Cardiac fibroblast (primary cell): ENCODE results near the gene SPSB4.
"Not testable (repeated sequence)": the region's sequence is repeated elsewhere in the genome, so short reads cannot be mapped to it uniquely, and the experiment has no call there.

ENCODE experiments used
- DNase-seq, 2 donors: peaks; one replicate each; pipeline versions ENCODE4 v3.0.0 to v3.0.0-alpha.2; 2010; ENCODE audit warnings: low read depth in 2 of 2
- H3K4me3 ChIP-seq, 2 donors: replicated peaks in 1 of 2; 1 replicate in 1 of 2; 2 replicates in 1 of 2; pipeline ENCODE4 v1.5.1; 2011; ENCODE audit warnings: low read depth in 2 of 2, low read length in 2 of 2, mild to moderate bottlenecking in 2 of 2, moderate library complexity in 1 of 2
- TF ChIP-seq, protein P1 (sequence below): IDR thresholded peaks from one replicate; pipeline ENCODE4 v1.5.1; 2011; ENCODE audit warnings: low read depth, mild to moderate bottlenecking, low read length, inconsistent platforms

SPSB4 gene

DNA sequence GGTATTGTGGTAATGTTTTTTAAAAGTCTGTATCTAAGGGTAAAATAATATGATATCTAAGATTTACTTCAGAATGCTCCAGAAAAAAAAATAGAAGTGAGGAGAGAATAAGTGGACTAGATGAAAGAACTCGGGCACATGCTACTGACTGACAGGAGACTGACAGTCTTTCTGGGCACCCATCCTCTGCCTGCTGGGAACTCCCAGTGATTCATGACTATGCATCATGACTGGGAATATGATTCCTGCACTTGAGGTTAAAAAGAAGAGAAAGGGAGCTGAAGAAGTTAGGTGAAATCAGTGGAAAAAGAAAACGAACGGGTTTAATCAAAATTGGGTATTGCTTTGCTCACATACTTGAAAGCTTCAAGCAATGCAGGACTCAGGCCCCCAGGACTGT, 35.7 kb upstream of the SPSB4 start:
- no peak for DNase-seq
- TF ChIP-seq, protein P1, sequence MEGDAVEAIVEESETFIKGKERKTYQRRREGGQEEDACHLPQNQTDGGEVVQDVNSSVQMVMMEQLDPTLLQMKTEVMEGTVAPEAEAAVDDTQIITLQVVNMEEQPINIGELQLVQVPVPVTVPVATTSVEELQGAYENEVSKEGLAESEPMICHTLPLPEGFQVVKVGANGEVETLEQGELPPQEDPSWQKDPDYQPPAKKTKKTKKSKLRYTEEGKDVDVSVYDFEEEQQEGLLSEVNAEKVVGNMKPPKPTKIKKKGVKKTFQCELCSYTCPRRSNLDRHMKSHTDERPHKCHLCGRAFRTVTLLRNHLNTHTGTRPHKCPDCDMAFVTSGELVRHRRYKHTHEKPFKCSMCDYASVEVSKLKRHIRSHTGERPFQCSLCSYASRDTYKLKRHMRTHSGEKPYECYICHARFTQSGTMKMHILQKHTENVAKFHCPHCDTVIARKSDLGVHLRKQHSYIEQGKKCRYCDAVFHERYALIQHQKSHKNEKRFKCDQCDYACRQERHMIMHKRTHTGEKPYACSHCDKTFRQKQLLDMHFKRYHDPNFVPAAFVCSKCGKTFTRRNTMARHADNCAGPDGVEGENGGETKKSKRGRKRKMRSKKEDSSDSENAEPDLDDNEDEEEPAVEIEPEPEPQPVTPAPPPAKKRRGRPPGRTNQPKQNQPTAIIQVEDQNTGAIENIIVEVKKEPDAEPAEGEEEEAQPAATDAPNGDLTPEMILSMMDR: no peak
- no peak overlapping the region for H3K4me3 ChIP-seq

DNA sequence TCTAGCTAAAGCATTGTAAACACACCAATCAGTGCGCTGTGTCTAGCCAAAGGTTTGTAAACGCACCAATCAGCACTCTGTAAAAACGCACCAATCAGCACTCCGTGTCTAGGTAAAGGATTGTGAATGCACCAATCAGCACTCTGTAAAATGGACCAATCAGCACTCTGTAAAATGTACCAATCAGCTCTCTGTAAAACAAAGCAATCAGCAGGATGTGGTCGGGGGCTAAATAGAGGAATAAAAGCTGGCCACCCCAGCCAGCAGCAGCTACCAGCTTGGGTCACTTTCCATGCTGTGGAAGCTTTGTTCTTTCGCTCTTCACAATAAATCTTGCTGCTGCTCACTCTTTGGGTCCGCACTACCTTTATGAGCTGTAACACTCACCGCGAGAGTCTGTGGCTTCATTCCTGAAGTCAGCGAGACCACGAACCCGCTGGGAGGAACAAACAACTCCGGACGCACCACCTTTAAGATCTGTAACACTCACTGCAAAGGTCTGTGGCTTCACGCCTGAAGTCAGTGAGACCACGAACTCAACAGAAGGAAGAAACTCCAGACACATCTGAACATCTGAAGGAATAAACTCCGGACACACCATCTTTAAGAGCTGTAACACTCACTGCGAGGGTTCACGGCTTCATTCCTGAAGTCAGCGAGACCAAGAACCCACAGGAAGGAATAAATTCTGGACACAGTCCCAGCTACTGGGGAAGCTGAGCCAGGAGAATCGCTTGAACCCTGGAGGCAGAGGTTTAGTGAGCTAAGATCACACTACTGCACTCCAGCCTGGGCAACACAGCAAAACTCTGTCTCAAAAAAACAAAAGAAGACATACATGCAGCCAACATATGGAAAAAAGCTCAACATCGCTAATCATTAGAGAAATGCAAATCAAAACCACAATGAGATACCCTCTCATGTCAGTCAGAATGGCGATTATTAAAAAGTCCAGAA, 33.5 kb upstream of the SPSB4 start:
- DNase-seq, H3K4me3 ChIP-seq: not testable (repeated sequence)

DNA sequence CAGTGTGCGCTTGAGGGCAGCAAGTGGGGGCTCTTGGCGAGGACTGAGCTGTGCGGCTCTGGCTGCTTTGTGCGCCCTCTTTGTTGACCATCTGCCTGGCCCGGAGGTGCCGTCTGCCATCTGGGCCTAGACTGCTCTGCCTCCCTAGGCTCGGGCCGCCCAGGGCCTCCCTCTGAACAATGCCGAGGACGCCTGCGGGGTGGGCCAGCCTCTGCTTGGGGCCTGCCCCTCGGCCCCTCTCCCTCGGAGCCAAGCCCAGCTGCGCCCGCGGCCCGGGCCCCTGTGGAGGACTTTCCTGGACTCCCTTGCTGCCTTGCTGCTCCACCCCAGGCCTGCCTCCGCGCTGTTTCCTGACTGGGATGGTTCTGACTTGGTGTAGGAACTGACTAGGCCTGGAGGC, 31.9 kb upstream of the SPSB4 start:
- DNase-seq: no peak
- TF ChIP-seq, protein P1: no peak
- no peak overlapping the region for H3K4me3 ChIP-seq

DNA sequence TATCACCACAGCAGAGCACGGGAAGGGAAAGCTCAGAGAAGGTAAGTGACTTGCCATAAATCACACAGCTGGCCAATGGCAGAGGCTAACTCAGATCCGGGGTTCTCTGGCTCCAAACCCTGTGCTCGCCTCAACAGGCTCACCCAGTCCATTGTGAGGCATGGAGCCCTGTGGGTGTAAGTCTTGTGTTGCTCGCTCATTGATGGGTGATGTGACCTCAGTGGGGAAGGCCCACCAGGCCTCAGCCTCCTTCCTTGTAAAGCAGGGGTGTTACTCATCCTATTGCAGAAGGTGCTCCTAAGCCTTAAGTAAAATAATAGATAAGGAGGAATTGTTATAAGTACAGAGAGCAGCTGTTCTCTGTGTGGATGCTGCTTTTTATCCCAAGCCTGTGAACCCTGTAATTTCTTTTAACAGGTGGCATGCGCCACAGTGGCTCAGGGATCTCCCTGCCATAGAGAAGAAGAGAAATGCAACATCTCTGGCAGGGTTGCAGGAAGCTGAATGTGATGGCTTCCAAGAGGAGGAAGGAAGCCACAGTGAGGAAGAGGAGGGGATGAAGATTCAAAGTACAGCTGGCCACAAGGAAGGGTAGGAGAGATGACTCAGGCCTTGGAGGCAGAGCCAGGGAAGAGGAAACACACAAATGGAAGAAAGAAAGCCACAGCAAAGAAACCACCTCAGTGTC, 30.9 kb upstream of the SPSB4 start:
- TF ChIP-seq, protein P1: no peak
- no peak overlapping the region for H3K4me3 ChIP-seq
- DNase-seq: no peak

DNA sequence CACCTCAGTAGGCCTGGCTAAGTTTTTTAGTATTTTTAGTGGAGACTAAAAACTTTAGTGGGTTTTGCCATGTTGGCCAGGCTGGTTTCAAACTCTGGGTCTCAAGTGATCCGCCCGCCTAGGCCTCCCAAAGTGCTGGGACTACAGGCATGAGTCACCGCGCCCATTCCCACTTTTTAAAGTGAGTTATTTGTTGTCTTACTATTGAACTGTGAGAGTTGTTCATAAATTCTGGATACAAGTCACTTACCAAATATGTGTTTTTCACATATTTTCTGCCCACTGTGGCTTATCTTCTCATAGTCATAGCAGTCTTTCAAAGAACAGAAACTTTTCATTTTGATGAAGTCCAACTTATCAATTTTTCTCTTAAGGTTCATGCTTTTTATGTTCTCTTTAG, 29.9 kb upstream of the SPSB4 start:
- DNase-seq: no peak
- TF ChIP-seq, protein P1: no peak
- no peak overlapping the region for H3K4me3 ChIP-seq

DNA sequence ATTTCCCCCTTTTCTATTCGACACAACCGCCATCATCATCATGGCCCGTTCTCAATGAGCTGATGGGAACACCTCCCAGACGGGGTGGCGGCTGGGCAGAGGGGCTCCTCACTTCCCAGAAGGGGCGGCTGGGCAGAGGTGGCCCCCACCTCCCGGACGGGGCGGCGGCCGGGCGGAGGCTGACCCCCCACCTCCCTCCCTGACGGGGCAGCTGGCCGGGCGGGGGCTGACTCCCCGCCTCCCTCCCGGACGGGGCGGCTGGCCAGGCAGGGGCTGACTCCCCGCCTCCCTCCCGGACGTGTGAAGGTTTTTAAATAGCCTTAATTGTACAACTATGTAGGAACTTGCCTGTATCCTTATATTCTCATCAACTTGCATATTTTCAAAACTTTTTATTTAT, 20.9 kb upstream of the SPSB4 start:
- no peak for DNase-seq
- TF ChIP-seq, protein P1: no peak
- H3K4me3 ChIP-seq: no peak overlapping the region

DNA sequence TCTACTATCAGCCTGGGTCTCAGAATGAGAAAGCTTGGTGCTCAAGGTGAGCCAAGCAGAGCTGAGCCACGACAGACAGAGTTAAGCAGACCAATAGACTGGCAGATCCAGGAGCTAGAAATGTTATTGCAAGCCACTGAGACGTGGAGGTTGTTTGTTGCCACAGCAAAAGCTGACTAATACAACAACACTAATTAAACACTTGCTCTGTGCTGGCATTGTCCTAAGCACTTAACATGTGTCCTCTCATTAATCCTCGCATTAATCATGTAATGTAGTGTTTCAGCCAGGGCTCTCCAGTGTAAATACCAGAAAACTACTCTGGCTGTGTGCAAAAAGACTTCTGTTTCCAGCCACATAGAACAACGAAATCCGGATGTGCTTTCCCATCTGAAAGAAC, 11.6 kb upstream of the SPSB4 start:
- DNase-seq: no peak
- H3K4me3 ChIP-seq: no peak overlapping the region
- TF ChIP-seq, protein P1: no peak
